GM12873 (cell line): ENCODE results near the gene INVS.

Experiments used
- CTCF ChIP-seq: IDR thresholded peaks from 2 replicates; pipeline ENCODE4 v1.5.1; 2012; ENCODE audit warnings: low read depth, mild to moderate bottlenecking, moderate library complexity, low read length, control low read depth; ENCODE audit not compliant: insufficient read depth; ENCODE audit errors: missing control alignments

INVS gene

GRCh38 chr9:100307080-100307479 is 208.0 kb downstream of the INVS start:
- TF ChIP-seq CTCF: no peak

DNA sequence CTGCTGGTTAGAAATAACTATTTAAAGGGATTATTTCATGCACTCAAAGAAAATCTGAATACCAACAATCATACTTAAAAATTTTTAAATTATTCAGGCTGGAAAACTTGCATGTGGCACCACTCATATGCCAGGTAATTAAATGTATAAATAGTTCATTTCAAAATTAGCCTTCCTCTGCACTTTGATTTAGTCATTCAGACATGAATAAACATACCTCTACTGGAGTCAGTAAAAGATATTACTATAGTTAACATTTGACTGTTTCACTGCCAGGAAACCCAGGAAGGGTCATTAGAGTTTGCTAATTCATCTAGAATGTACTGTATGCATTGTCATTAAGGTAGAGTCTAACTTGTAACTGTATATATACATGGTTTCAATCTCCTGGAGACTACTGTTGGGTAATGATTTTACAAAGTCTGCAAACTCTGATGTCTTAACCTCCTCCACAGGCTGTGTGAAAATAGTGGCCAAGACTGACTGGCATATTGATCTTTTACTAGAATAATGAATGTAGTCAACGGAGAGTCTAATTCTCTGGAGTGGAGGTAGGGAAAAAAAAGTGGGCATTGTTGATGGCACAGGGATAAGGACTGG is 210.0 kb downstream of the INVS start:
- no peak for TF ChIP-seq CTCF

GRCh38 chr9:100309992-100310391 is 210.9 kb downstream of the INVS start:
- TF ChIP-seq CTCF: no peak

DNA sequence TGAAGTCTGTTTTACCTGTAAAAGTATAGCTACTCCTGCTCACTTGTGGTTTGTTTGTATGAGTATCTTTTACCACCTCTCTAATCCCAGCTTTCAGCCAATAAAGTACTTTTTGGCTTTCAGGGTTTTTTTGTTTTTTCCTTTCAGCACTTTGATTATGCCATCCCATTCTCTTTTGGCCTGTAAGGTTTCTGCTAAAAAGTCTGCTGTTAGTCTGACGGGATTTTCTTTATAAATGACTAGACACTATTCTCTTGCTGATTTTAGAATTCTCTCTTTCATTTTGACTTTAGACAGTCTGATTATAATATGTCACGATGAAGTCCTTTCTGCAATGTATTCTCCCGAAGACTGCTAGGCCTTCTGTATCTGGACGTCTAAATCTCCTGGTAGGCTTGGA is 216.5 kb downstream of the INVS start:
- TF ChIP-seq CTCF: no peak

DNA sequence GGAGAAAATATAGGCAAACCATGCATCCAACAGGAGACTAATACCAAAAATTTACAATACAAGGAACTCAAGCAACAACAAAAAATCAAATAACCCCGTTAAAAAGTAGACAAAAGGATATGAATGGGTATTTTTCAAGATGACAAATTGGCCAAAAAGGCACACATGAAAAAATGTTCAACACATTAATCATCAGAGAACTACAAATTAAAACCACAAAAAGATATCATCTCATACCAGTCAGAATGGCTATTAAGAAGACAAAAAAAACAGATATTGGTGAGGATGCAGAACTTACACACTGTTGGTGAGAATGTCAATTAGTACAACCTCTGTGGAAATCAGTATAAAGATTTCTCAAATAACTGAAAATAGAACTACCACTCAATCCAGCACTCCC is 218.7 kb downstream of the INVS start:
- no peak for TF ChIP-seq CTCF

DNA sequence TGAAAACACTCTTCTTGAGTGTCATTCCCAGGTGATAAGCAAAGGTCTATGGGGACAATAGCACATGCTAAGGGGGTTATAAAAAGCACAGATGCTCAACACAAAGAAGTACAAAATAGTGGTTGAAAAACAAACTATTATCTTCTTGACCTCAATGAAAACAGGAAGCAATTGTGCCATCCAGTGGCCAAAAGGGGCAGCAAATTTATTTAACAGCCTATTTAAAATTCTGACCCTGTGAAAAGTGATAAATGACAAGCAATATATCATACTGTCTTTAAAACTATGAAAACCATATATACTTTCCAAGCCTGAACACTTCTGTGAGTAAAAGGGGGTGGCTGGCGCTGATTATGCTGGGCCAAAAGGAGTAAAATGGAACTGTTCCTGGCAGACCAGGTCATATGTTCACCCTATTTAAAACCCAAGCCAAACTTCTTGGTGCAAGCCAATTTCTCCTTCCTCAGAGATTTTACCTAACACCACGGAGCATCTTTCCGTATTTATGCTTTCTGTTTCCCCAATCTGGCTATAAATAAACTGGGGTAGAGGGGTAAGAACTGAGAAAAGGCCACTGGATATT is 224.0 kb downstream of the INVS start:
- TF ChIP-seq CTCF: peak; percentile 65

DNA sequence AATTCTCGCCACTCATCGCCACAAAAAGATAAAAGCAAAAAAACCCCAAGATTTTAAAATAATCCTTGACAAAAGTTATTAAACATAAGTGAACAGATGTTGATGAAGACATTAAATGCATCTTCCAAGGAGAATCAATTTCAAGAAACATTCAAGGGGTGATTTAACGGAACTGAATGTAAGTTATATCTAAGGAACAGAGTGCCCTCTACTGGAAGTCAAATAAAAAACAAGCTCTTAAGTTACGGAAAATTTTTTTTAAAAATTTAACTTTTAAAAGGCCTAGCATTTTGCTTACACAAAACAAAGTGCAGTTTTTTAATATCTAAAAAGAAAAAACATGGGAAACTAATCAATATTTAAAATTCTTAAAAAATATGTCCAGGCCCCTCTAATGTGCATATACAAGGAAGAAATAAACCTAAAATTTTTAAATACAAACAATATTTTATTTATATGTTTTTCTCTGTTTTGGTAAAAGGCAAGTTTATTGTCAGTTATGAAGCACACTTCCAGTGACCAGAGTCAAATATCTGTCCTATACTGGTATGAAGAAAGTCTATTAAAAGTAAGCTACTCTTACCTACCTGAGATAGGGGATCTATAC is 225.7 kb downstream of the INVS start:
- peak; percentile 45 for TF ChIP-seq CTCF
